H1 (cell line): ENCODE data around the gene MRTFA. TPM values are rescaled to one million over a fixed set of nuclear protein-coding genes. Genes with fewer than 3 reads are reported as not detected.

Experiments used
- CTCF ChIA-PET: fragments of 300-600 bp; sonication (Branson Sonifier 250); formaldehyde crosslinking; loops from one replicate; lab custom pipeline; 2021; ENCODE audit not compliant: partially characterized antibody; lab: Charles Lee
- POLR2A ChIA-PET: fragments of 300-600 bp; sonication (Branson Sonifier 250); formaldehyde crosslinking; loops from one replicate; lab custom pipeline; 2021; ENCODE audit warnings: inconsistent platforms; ENCODE audit not compliant: partially characterized antibody; lab: Charles Lee
- DNase-seq, 2 experiments: peaks; one replicate each; pipeline versions ENCODE4 v3.0.0 to v3.0.0-alpha.2; 2010 to 2022; ENCODE audit warnings: low spot score in 2 of 2, low read depth in 1 of 2, mixed read lengths in 1 of 2
- FAIRE-seq: peaks from 2 replicates; lab custom pipeline; 2011; peaks lifted over from hg19 to GRCh38; lab: Jason Lieb, UNC
- H2AFZ ChIP-seq: 2 replicates; pipeline ENCODE4 v1.8.1; 2012; ENCODE audit warnings: low read length, inconsistent platforms
- H2AK5ac ChIP-seq: 2 replicates; pipeline ENCODE4 v1.6.1; 2013; ENCODE audit warnings: low read depth, low read length
- H2BK120ac ChIP-seq: replicated peaks from 2 replicates; pipeline ENCODE3; 2013; ENCODE audit warnings: low read depth, low read length, inconsistent platforms
- H2BK12ac ChIP-seq: 2 replicates; pipeline ENCODE4 v1.6.1; 2013; ENCODE audit warnings: low read depth, low read length
- H2BK15ac ChIP-seq: 2 replicates; pipeline ENCODE4 v1.6.1; 2013; ENCODE audit warnings: low read length
- H2BK20ac ChIP-seq: 2 replicates; pipeline ENCODE4 v1.6.1; 2013; ENCODE audit warnings: low read length
- H2BK5ac ChIP-seq: 2 replicates; pipeline ENCODE4 v1.6.1; 2013; ENCODE audit warnings: low read depth, low read length
- H3K14ac ChIP-seq: 2 replicates; pipeline ENCODE4 v1.6.1; 2013; ENCODE audit warnings: inconsistent platforms; ENCODE audit not compliant: insufficient read length
- H3K18ac ChIP-seq: 2 replicates; pipeline ENCODE4 v1.6.1; 2013; ENCODE audit warnings: low read length; ENCODE audit errors: extremely low read depth
- H3K23ac ChIP-seq: 2 replicates; pipeline ENCODE4 v1.6.1; 2013; ENCODE audit warnings: inconsistent platforms; ENCODE audit not compliant: insufficient read length
- H3K23me2 ChIP-seq: 2 replicates; pipeline ENCODE4 v1.6.1; 2013; ENCODE audit warnings: low read depth, low read length
- H3K27ac ChIP-seq: 2 replicates; pipeline ENCODE4 v1.6.1; 2011; ENCODE audit warnings: low read depth, low read length, inconsistent platforms
- H3K27me3 ChIP-seq, 4 experiments: replicated peaks in 1 of 4; 1 replicate in 1 of 4; 2 replicates in 3 of 4; pipeline versions ENCODE4 v1.6.1 to v1.8.1; 2011 to 2013; ENCODE audit warnings: low read length in 3 of 4, mild to moderate bottlenecking in 3 of 4, inconsistent platforms in 2 of 4, mixed read lengths in 2 of 4, moderate library complexity in 1 of 4; ENCODE audit not compliant: control insufficient read depth in 3 of 4, insufficient read depth in 3 of 4; ENCODE audit errors: extremely low read depth in 1 of 4
- H3K36me3 ChIP-seq, 4 experiments: 2 replicates each; pipeline versions ENCODE4 v1.6.1 to v1.8.1; 2011 to 2013; ENCODE audit warnings: mild to moderate bottlenecking in 4 of 4, low read length in 3 of 4, moderate library complexity in 2 of 4, control low read depth in 1 of 4, inconsistent platforms in 1 of 4; ENCODE audit not compliant: insufficient read depth in 4 of 4, control insufficient read depth in 2 of 4
- H3K4ac ChIP-seq: replicated peaks from 2 replicates; pipeline ENCODE3; 2013; ENCODE audit warnings: low read length, low read depth, mixed read lengths, inconsistent platforms; ENCODE audit not compliant: insufficient read length
- H3K4me1 ChIP-seq, 4 experiments: replicated peaks in 1 of 4; 1 replicate in 1 of 4; 2 replicates in 3 of 4; pipeline versions ENCODE4 v1.6.1 to v1.8.1; 2011 to 2013; ENCODE audit warnings: low read length in 3 of 4, inconsistent platforms in 2 of 4, mixed read lengths in 1 of 4; ENCODE audit not compliant: insufficient read depth in 4 of 4, control insufficient read depth in 3 of 4
- H3K4me2 ChIP-seq, 2 experiments: 2 replicates each; pipeline versions ENCODE4 v1.6.1 to v1.8.1; 2011 to 2013; ENCODE audit warnings: low read depth in 2 of 2, low read length in 2 of 2, control low read depth in 1 of 2, inconsistent platforms in 1 of 2, mild to moderate bottlenecking in 1 of 2; ENCODE audit not compliant: insufficient read depth in 1 of 2
- H3K4me3 ChIP-seq, 4 experiments: fragments of 200-600, 300-600 bp in 1 of 4; sonication (generic), shearing (Covaris generic), sonication (Bioruptor Twin) in 1 of 4; 2 replicates each; pipeline versions ENCODE4 v1.5.1 to v1.8.1; 2011 to 2016; ENCODE audit warnings: low read length in 4 of 4, low read depth in 3 of 4, control low read depth in 2 of 4, inconsistent platforms in 2 of 4, mild to moderate bottlenecking in 2 of 4, mixed read lengths in 1 of 4, moderate library complexity in 1 of 4; ENCODE audit not compliant: insufficient read depth in 2 of 4; ENCODE audit errors: extremely low read depth in 1 of 4
- H3K56ac ChIP-seq: replicated peaks from 2 replicates; pipeline ENCODE3; 2013; ENCODE audit warnings: low read depth, mild to moderate bottlenecking, mixed read lengths, low read length, inconsistent platforms; ENCODE audit not compliant: insufficient read length
- H3K79me1 ChIP-seq: 2 replicates; pipeline ENCODE4 v1.6.1; 2013; ENCODE audit warnings: low read depth, low read length, control low read depth
- H3K79me2 ChIP-seq, 2 experiments: 2 replicates each; pipeline versions ENCODE4 v1.6.1 to v1.8.1; 2012 to 2013; ENCODE audit warnings: low read length in 2 of 2, mild to moderate bottlenecking in 2 of 2, inconsistent platforms in 1 of 2; ENCODE audit not compliant: insufficient read depth in 2 of 2, control insufficient read depth in 1 of 2
- H3K9ac ChIP-seq, 4 experiments: replicated peaks in 1 of 4; 1 replicate in 1 of 4; 2 replicates in 3 of 4; pipeline versions ENCODE4 v1.6.1 to v1.8.1; 2011 to 2013; ENCODE audit warnings: low read depth in 3 of 4, low read length in 3 of 4, control low read depth in 2 of 4, mild to moderate bottlenecking in 2 of 4, moderate library complexity in 2 of 4, inconsistent platforms in 1 of 4; ENCODE audit errors: extremely low read depth in 1 of 4
- H3K9me3 ChIP-seq, 2 experiments: 2 replicates each; pipeline versions ENCODE4 v1.6.1 to v1.8.1; 2012 to 2013; ENCODE audit warnings: mild to moderate bottlenecking in 2 of 2, moderate library complexity in 2 of 2, control low read depth in 1 of 2, inconsistent platforms in 1 of 2, low read depth in 1 of 2, low read length in 1 of 2, mixed read lengths in 1 of 2; ENCODE audit not compliant: insufficient read depth in 2 of 2
- H4K20me1 ChIP-seq, 2 experiments: replicated peaks in 1 of 2; 2 replicates each; pipeline versions ENCODE3 to v1.8.1; 2011 to 2013; ENCODE audit warnings: inconsistent platforms in 2 of 2, low read length in 2 of 2, mild to moderate bottlenecking in 1 of 2; ENCODE audit not compliant: insufficient read depth in 2 of 2, control insufficient read depth in 1 of 2
- H4K5ac ChIP-seq: 2 replicates; pipeline ENCODE4 v1.6.1; 2013; ENCODE audit warnings: low read length, low read depth, mixed read lengths, inconsistent platforms; ENCODE audit not compliant: insufficient read length
- H4K8ac ChIP-seq: 2 replicates; pipeline ENCODE4 v1.8.0; 2013; ENCODE audit warnings: mild to moderate bottlenecking, moderate library complexity, low read length, inconsistent platforms; ENCODE audit not compliant: insufficient read depth; ENCODE audit errors: extremely low read depth
- H4K91ac ChIP-seq: replicated peaks from 2 replicates; pipeline ENCODE3; 2013; ENCODE audit warnings: low read length, mixed read lengths, inconsistent platforms; ENCODE audit not compliant: insufficient read length
- EZH2 ChIP-seq: fragments of 200-600 bp; sonication (generic); IDR thresholded peaks from 2 replicates; pipeline ENCODE4 v1.7.1; 2012; ENCODE audit warnings: low read depth, mild to moderate bottlenecking, moderate library complexity, low read length, inconsistent platforms; ENCODE audit not compliant: severe bottlenecking
- GTF2F1 ChIP-seq: IDR thresholded peaks from 2 replicates; pipeline ENCODE4 v1.6.1; 2012; ENCODE audit warnings: low read depth, low read length, improper control_type of control experiment, borderline replicate concordance
- MAFK ChIP-seq: IDR thresholded peaks from 2 replicates; pipeline ENCODE4 v1.6.1; 2012; ENCODE audit warnings: low read depth, mild to moderate bottlenecking, improper control_type of control experiment, low read length
- SIN3A ChIP-seq, 2 experiments: IDR thresholded peaks in 1 of 2; conservative IDR thresholded peaks in 1 of 2; 2 replicates each; pipeline ENCODE4 v1.6.1; 2011 to 2012; ENCODE audit warnings: low read length in 2 of 2, improper control_type of control experiment in 1 of 2, low read depth in 1 of 2, mild to moderate bottlenecking in 1 of 2
- TAF7 ChIP-seq: optimal IDR thresholded peaks from 2 replicates; pipeline ENCODE3; 2011; ENCODE audit warnings: low read depth, mild to moderate bottlenecking, inconsistent platforms, low read length, moderate library complexity, borderline replicate concordance
- ZNF274 ChIP-seq: IDR thresholded peaks from 2 replicates; pipeline ENCODE4 v1.7.0; 2012; ENCODE audit warnings: low read length, borderline replicate concordance; ENCODE audit errors: extremely low read depth
- WGBS, 2 experiments: shearing (Covaris generic) in 1 of 2; methylation state at CpG; one replicate each; pipeline versions ENCODE4 v1.1.6 to v1.1.7; 2013 to 2015; ENCODE audit warnings: low lambda C conversion rate in 2 of 2, mixed read lengths in 2 of 2, inconsistent platforms in 1 of 2, low coverage in 1 of 2, missing lambda C conversion rate in 1 of 2; ENCODE audit not compliant: insufficient replicate concordance in 2 of 2, insufficient coverage in 1 of 2, insufficient read length in 1 of 2; ENCODE audit errors: extremely low coverage in 1 of 2, missing lambda C conversion rate in 1 of 2; 5-methylcytosine and 5-hydroxymethylcytosine counted together
- polyA plus RNA-seq, 7 experiments: library from polyadenylated mRNA; depleted of rRNA in 3 of 7; stranded (reverse) in 5 of 7; unstranded in 2 of 7; fragments of >200 nt in 5 of 7; fragments of 200-250 nt in 2 of 7; gene quantifications; 1 replicate in 5 of 7; 2 replicates in 1 of 7; 4 replicates in 1 of 7; pipeline versions ENCODE4 v1.2.1 to v1.2.3, GENCODE V29; 2011 to 2013; ENCODE audit warnings: missing spikeins in 2 of 7, mixed read lengths in 2 of 7
- total RNA-seq: library from RNA; stranded (reverse); fragmentation: NEBNext Ultra II Directional; extraction: Animal tissue kit (Norgen Biotek cat#: 25700); gene quantifications from 2 replicates; pipeline ENCODE4 v1.2.1, GENCODE V29; 2021

Gene MRTFA
- total and polyA plus RNA-seq, 2 of the 8 experiments (the other 6 are each of a cell fraction or from before 2014, with no cell fraction given), result 5.4 to 37.9 TPM

- H3K79me2 ChIP-seq, result no peaks in the 10 kb centered on the region
- 92% methylated on average over 3 of the region's 3 CpGs; no CpG with 5 or more reads in 1 of the 2 experiments for WGBS, 2 experiments
- no peak overlapping the region for H2BK20ac ChIP-seq
- no peak overlapping the region for H3K56ac ChIP-seq
- H3K4me1 ChIP-seq, result peaks cover 0 to 3% (median 0%) of the 10 kb centered on the region in 4 experiments; a peak in 1 of 7 replicates
- no peak overlapping the region for H2BK15ac ChIP-seq
- DNase-seq (no peak), FAIRE-seq (no peak)
- H3K79me1 ChIP-seq, result 0 out of 2 replicates have a peak, but pooled peaks cover 2% of the 10 kb centered on the region
- H3K27me3 ChIP-seq, result no peaks in the 10 kb centered on the region
- no peak overlapping the region for H4K5ac ChIP-seq
- H3K27ac ChIP-seq, result no peak overlapping the region
- ChIA-PET POLR2A (interaction anchor here (0.8 to 3.9 kb wide), 7 partner anchors 11 to 339 kb away, joined by 3 to 12 read pairs (median 3); no protein-coding TSS in a partner anchor), CTCF (interaction anchor here (1.2 to 4.4 kb wide), 2 partner anchors 21 to 111 kb away, joined by 3 to 18 read pairs; no protein-coding TSS in a partner anchor)
- no peak overlapping the region for H2AFZ ChIP-seq
- H3K14ac ChIP-seq, result no peak overlapping the region
- no peak overlapping the region for H2AK5ac ChIP-seq
- TF ChIP-seq GTF2F1 (no peak), TAF7 (no peak), ZNF274 (no peak), SIN3A (conservative IDR thresholded peaks at IDR 0.05 in 1 of 2, IDR thresholded peaks at IDR 0.05 in 1 of 2; ENCODE audit: low read depth in 1 of 2, low read length in 2 of 2) (no peak), MAFK (no peak), EZH2 (no peak)
- no peaks in the 10 kb centered on the region; a peak in 1 of 4 replicates for H3K9me3 ChIP-seq
- H3K4me3 ChIP-seq, result no peak overlapping the region
- H4K91ac ChIP-seq, result no peak overlapping the region
- no peak overlapping the region for H3K18ac ChIP-seq
- H4K8ac ChIP-seq, result no peak overlapping the region
- no peak overlapping the region for H2BK120ac ChIP-seq
- H4K20me1 ChIP-seq, result peaks cover 0 to 3% of the 10 kb centered on the region in 2 experiments
- no peak overlapping the region for H3K9ac ChIP-seq
- no peak overlapping the region for H2BK5ac ChIP-seq
- H3K4ac ChIP-seq, result no peak overlapping the region
- peaks cover 4% of the 10 kb centered on the region; the same call in 1 of the 2 replicates for H3K23me2 ChIP-seq
- no peak overlapping the region for H3K4me2 ChIP-seq
- no peak overlapping the region for H2BK12ac ChIP-seq
- H3K23ac ChIP-seq, result no peak overlapping the region
- peaks cover 30 to 57% (median 43%) of the 10 kb centered on the region in 4 experiments for H3K36me3 ChIP-seq
Measured at GRCh38 chr22:40368836-40369235, 267.7 kb downstream of the MRTFA start.
